ENCODE results near the gene PLBD2. TPM values are rescaled to one million over a fixed set of nuclear protein-coding genes. Genes with fewer than 3 reads are reported as not detected.

PLBD2 gene
- total RNA-seq, 1 experiment from 2014 or later = 36.8 TPM

DNA sequence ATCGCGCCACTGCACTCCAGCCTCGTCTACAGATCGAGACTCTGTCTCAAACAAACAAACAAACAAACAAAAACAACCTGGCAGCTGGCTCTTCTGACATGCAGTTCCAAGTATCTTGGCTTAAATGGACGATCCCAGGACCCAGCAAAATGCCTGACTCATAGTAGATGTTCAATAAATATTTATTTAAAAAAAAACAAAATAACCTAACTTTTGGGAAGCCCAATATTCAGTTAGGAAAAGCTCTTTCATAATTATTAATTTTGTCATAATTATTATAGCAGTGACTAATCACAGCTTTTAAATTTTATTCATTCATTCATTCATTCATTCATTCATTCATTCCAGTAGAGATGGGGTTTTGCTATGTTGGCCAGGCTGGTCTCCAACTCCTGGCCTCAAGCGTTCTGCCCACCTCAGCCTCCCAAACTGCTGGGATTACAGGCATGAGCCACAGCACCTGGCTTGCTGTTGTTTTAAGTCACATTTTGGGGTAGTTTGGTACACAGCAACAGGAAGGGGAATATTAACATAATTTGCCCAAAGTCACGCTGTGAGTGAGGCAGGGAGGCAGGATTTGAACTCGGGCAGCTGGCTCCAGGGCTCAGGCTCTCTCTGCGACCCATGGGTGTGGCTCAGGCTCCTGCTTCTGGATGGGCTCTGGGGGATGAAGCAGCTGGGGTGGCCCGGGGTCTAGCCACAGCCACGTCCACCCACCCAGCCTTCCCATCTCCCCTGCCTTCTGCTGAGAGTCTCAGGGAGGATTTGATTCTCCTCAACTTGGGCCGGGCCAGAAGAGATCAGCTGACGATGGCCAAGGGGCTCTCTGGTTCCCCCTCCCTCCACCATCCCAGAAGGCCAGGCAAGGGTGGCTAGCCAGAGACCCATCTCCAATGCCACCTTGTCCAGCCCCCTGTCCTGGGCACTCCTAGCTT is 42.9 kb downstream of the PLBD2 start:
- no peak overlapping the region for H3K4me3 ChIP-seq (ENCODE audit: low read depth, low read length, poor library complexity, severe bottlenecking)
- H3K4me1 ChIP-seq (ENCODE audit: insufficient read depth, low read length, poor library complexity, severe bottlenecking) = no peaks in the 10 kb centered on the region
- no peak overlapping the region for H3K27ac ChIP-seq (ENCODE audit: low read depth, low read length, poor library complexity, severe bottlenecking)
- H3K9me3 ChIP-seq (ENCODE audit: low read depth, low read length, poor library complexity, severe bottlenecking) = no peaks in the 10 kb centered on the region
- intact Hi-C loops (cut with micrococcal nuclease; ENCODE audit: unreplicated experiment) = no loop called here
- CTCF ChIA-PET = no interaction called here
- no peaks in the 10 kb centered on the region for H3K27me3 ChIP-seq (replicated peaks; ENCODE audit: insufficient read depth, low read depth, low read length, poor library complexity)
- DNase-seq (ENCODE audit: low spot score) = no peak
- TF ChIP-seq EZH2 (IDR thresholded peaks at IDR 0.05; ENCODE audit: borderline replicate concordance, low read depth, low read length, poor library complexity, severe bottlenecking) = no peak
- TF ChIP-seq, protein P1, sequence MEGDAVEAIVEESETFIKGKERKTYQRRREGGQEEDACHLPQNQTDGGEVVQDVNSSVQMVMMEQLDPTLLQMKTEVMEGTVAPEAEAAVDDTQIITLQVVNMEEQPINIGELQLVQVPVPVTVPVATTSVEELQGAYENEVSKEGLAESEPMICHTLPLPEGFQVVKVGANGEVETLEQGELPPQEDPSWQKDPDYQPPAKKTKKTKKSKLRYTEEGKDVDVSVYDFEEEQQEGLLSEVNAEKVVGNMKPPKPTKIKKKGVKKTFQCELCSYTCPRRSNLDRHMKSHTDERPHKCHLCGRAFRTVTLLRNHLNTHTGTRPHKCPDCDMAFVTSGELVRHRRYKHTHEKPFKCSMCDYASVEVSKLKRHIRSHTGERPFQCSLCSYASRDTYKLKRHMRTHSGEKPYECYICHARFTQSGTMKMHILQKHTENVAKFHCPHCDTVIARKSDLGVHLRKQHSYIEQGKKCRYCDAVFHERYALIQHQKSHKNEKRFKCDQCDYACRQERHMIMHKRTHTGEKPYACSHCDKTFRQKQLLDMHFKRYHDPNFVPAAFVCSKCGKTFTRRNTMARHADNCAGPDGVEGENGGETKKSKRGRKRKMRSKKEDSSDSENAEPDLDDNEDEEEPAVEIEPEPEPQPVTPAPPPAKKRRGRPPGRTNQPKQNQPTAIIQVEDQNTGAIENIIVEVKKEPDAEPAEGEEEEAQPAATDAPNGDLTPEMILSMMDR (conservative IDR thresholded peaks at IDR 0.05; ENCODE audit: low read depth, low read length) = no peak
- no peaks in the 10 kb centered on the region for H3K36me3 ChIP-seq (ENCODE audit: insufficient read depth, low read length, poor library complexity, severe bottlenecking)
- POLR2A ChIA-PET (ENCODE audit: low non-redundant PET) = no interaction called here
- no TSS peak for BruUV-seq (replicated peaks)

GRCh38 chr12:113402586-113403260 is 44.3 kb downstream of the PLBD2 start:
- BruUV-seq (replicated peaks) = no TSS peak
- no peaks in the 10 kb centered on the region for H3K9me3 ChIP-seq (ENCODE audit: low read depth, low read length, poor library complexity, severe bottlenecking)
- no peak for TF ChIP-seq EZH2 (IDR thresholded peaks at IDR 0.05; ENCODE audit: borderline replicate concordance, low read depth, low read length, poor library complexity, severe bottlenecking)
- TF ChIP-seq, protein P1 (conservative IDR thresholded peaks at IDR 0.05; ENCODE audit: low read depth, low read length) = no peak
- H3K4me1 ChIP-seq (ENCODE audit: insufficient read depth, low read length, poor library complexity, severe bottlenecking) = no peaks in the 10 kb centered on the region
- no peaks in the 10 kb centered on the region for H3K36me3 ChIP-seq (ENCODE audit: insufficient read depth, low read length, poor library complexity, severe bottlenecking)
- no peak overlapping the region for H3K4me3 ChIP-seq (ENCODE audit: low read depth, low read length, poor library complexity, severe bottlenecking)
- ChIA-PET POLR2A (ENCODE audit: low non-redundant PET) (no interaction called here), CTCF (no interaction called here)
- no peak overlapping the region for H3K27ac ChIP-seq (ENCODE audit: low read depth, low read length, poor library complexity, severe bottlenecking)
- H3K27me3 ChIP-seq (replicated peaks; ENCODE audit: insufficient read depth, low read depth, low read length, poor library complexity) = no peaks in the 10 kb centered on the region
- DNase-seq (ENCODE audit: low spot score) = no peak
- intact Hi-C loops (cut with micrococcal nuclease; ENCODE audit: unreplicated experiment) = no loop called here

DNA sequence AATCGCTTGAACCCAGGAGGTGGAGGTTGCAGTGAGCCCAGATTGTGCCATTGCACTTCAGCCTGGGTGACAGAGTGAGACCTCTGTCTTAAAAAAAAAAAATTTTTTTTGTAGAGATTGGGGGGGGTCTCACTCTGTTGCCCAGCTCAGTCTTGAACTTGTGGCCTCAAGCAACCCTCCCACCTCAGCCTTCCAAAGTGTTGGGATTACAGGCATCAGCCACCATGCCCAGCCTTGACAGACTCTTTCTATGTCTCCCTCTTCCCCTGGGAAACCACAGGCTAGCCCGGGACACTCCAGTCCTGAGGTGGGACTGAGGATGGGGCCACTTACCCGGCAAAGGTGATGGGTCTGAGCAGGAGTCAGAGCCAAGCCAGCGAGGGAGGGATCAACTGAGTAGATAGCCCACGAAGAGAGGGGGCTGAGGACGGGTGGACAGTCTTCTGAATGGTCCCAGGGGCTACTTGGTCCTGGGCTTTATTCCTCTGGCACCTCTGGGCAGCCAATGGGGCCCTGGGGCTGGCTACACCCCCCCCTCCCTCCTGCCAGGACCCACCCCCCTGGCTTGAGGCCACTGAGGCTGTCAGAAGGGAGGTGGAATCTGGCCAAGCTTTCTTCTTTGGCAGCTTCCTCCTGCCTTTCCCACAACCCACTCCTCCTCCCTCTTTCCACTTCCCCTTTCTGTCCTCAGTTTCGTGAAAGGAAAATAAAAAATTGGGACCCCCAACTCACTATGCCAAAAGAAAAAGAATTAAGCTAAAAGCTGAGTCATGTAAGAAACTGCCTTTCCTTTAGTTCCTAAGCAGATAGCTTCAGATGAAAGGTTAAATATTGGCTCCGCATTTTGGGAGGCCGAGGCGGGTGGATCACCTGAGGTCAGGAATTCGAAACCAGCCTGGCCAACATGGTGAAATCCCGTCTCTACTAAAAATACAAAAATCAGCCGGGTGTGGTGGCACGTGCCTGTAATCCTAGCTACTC is 45.3 kb downstream of the PLBD2 start, which contains the start of gene SDS:
Gene SDS (minus strand): TSS at position 453 of the 981 bp plus-strand sequence. CDS start 4,179 bp downstream, outside the sequence.
- no TSS peak for BruUV-seq (replicated peaks)
- Histone ChIP-seq H3K9me3 (ENCODE audit: low read depth, low read length, poor library complexity, severe bottlenecking) (no peaks in the 10 kb centered on the region), H3K27ac (ENCODE audit: low read depth, low read length, poor library complexity, severe bottlenecking) (no peak within 1 kb of the TSS), H3K4me1 (ENCODE audit: insufficient read depth, low read length, poor library complexity, severe bottlenecking) (no peaks in the 10 kb centered on the region), H3K36me3 (ENCODE audit: insufficient read depth, low read length, poor library complexity, severe bottlenecking) (no peaks in the 10 kb centered on the region), H3K4me3 (ENCODE audit: low read depth, low read length, poor library complexity, severe bottlenecking) (no peak within 1 kb of the TSS), H3K27me3 (replicated peaks; ENCODE audit: insufficient read depth, low read depth, low read length, poor library complexity) (no peaks in the 10 kb centered on the region)
- TF ChIP-seq EZH2 (IDR thresholded peaks at IDR 0.05; ENCODE audit: borderline replicate concordance, low read depth, low read length, poor library complexity, severe bottlenecking) = no peak
- TF ChIP-seq, protein P1 (conservative IDR thresholded peaks at IDR 0.05; ENCODE audit: low read depth, low read length) = no peak
- intact Hi-C loops (cut with micrococcal nuclease; ENCODE audit: unreplicated experiment) = no loop called here
- ChIA-PET POLR2A (ENCODE audit: low non-redundant PET) (no interaction called here), CTCF (no interaction called here)
- peak; percentile 26 for DNase-seq (ENCODE audit: low spot score)

Measured in A673 (cell line).